KG1 (cell line): ENCODE measurements around the gene TTC27.

ENCODE experiments used
- DNase-seq: peaks from one replicate; lab custom pipeline; 2025; lab: John Stamatoyannopoulos, UW

TTC27 gene

DNA sequence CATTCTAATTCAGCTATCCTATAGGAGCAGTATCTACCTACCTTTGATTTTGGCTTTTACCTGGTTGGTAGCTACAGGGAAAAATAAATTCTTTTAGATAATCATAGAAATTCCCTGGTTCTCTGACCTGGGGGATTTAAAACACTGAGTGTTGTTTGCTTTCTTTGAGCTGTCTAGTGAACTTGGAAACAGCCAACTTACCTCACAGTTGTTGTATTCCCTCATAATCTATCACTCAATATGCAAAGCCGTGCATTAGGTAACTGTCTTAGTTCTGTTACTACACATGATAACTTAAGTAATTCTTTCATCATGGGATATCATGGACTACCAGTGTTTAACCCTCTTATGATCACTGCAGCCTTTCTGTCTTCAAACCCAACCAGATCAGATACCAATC lies 127.8 kb downstream of the TTC27 start:
- DNase-seq, result no peak

DNA sequence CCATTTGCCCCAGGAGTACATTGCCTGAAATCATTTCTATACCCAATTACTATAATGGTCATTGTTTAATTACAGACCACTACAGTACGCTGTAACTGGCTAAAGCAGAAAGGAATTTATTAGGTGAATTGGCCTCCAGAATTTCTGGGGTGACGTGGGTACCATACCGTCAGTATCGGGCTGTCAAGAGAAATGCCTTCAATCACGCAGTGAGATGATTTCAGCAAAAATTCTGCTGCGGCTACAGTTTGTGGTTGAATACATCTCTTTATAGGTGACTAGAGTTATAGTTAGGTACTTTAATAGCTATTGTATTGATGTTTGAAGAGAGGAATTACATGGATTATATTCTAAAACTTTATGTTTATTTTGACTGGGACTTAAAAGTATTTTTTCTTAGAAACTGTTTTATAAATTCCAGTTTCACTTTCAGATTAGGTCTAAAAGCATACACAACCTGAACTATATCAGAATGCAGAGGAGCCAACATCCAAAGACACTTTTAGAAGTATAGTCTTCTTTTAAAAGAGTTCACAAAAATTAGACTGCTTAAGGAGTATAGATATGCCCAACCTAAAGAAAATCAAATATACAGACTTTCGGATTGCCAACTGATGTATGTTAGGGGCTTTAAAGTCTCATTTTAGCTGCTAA lies 128.4 kb downstream of the TTC27 start:
- DNase-seq, result no peak

DNA sequence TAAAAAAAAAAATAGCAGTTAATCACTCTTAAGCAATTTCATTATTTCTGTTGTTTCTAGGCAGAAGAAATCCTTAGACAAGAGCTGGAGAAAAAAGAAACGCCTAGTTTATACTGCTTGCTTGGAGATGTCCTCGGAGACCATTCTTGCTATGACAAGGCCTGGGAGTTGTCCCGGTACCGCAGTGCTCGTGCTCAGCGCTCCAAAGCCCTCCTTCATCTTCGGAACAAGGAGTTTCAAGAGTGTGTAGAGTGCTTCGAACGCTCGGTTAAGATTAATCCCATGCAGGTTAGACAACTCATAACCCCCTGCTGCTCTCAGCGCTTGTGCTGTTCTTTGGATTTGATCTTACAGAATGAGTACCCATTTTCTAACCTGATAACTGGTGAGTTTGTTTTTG lies 130.4 kb downstream of the TTC27 start:
- no peak for DNase-seq

DNA sequence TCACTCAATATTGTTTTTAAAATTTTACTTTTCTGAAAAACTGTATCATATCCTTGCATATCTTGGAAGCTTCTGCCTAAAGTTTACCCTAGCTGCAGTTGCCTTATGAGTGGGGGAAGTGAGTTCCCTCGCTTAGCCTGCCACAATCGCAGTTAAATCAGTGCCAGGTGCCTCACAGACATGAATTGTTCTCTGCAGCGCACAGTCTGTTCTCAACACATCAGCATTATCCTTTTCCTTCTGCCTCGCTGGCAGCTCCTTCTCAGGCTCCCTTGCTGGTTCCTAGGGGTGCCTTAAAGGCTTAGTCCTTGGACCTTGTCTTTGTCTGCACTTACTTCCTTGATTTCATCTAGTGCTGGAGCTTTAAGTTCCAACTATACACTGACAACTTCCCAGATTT lies 132.8 kb downstream of the TTC27 start:
- no peak for DNase-seq

DNA sequence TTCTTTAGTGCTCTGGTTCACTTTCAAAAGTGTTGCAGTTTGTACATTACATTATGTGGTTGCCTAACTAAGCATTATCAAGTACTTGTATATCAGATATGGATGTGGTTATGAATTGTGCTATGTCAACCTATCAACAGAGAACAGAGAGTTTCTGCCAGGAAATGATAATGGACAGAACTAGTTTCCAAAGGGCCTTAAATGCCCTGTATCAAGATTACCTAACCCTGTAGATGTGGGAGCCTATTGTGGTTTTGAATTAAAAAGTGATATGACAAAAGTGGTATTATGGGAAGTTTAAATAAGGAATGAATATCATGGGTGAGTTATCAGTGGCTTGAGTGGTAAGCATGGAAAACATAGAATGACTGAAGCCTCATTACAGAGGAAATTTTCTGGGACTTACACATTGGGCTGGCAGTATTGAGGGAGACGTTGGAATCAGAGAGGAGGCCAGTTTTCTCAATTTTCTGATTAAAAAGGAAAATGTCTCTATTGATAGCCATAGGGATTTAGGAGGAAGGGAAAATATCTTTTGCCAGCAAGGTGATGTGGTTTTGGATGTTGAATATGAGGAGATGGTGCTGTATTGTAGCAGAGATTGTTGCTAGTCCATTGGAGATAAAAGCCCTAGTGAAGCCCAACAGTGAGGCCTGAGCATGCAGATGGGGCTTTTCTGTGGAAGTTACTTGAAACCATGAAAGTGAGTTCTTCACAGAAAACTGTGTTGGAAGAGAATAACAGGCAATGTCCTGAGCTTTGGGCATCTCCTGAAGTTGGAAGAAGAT lies 140.7 kb downstream of the TTC27 start:
- DNase-seq, result no peak

DNA sequence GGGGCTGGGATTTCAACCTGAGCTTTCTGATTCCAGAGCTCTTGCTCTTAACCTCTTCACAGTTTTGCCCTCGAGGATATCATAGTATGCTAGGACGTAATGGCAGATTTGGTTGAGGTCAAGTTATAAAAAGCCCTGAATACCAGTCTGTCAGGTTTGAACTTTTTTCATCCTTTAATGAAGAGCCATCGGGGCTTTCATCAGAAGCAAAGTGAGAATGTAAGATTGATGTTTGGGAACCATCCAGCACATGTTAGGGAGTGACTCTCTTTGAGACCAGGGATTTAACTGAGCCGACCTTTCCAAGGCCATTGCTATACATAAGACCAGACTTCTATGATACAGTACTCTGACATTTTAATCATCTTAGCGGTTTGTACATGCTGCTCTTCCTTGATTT lies 142.5 kb downstream of the TTC27 start:
- DNase-seq, result no peak

DNA sequence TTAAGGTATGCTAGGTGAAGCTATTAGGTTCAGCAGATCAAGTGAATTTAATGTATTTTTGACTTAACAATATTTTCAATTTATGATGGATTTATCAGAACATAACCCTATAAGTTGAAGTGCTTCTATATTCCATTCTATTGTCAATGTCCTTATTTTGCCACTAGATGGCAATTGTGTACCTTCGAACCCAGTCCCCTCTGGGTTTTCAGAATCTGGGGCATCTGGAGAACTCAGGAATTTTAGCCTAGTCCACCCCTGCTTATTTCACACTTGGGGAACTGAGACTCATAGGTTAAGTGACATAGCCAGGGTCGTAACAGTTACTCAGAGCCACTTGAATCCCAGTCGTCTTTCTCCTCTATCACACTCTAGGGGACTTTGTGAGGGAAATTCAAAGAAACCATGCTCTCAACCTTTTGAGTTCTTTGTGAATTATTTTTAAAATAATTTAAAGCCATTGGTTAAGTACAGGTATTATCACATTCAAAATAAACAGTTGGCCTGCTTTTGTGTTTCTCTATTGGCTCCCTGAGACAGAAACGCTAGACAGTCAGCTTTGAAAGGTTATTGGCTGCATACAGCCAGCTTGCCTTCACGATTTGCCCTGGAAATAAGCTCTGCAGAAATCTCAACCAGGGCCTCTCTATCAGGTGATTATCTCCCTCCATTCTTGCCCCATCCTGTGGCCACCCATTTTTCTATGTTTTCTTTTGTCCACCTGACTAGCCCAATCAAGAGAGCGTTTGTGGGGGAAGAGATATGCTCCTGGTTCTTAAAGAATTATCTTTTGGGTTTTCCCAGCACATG lies 145.0 kb downstream of the TTC27 start:
- no peak for DNase-seq

DNA sequence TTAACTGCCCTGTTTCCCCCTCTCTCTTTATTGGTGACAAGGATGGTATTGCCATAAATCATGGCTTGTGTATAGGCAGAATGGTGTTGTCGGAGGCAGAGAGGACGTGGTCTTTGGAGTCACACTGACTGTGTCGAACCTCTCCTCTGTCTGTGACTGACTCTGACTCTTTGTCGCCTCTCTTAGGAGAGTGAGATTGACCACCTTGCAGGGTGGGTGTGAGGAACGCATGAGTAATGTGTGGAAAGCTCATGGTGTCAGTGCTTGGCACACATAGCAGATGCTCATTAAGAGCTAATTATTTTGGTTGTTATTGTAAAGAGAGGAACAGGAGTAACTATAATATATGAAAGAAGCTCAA lies 145.6 kb downstream of the TTC27 start:
- DNase-seq, result no peak

DNA sequence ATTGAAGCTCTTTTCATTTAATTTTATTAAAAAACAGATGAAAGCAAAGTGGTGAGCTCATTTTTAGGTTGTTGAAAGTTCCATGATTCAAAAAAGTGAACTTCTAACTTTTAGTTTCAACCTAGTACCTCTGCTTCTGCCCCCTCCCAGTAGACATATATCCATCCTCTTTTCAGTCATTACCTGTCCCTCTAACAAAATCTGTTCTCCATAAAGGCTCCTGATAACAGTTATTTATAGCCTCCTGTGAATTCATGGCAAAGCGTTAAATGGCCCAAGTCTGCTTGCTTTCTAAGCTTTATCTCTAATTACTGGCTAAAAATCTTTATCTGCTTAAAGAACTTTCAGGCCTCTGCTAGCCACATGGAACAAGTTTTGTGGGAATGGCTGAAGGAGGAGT lies 148.1 kb downstream of the TTC27 start:
- no peak for DNase-seq

DNA sequence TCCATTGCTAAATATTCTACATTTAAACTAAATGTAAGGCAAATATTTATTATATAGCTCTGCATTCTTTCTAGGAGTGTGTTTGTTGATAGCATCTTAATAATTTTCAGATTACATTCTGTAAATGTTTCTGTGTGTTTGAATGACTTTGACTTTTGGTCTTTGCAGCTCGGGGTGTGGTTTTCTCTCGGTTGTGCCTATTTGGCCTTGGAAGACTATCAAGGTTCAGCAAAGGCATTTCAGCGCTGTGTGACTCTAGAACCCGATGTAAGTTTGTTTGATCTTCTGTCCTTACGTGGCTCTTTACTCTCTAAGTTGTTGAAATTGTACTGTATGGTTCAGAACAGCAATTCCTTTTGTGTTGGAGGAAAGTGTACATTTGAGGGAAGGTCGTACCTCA lies 149.9 kb downstream of the TTC27 start:
- no peak for DNase-seq

DNA sequence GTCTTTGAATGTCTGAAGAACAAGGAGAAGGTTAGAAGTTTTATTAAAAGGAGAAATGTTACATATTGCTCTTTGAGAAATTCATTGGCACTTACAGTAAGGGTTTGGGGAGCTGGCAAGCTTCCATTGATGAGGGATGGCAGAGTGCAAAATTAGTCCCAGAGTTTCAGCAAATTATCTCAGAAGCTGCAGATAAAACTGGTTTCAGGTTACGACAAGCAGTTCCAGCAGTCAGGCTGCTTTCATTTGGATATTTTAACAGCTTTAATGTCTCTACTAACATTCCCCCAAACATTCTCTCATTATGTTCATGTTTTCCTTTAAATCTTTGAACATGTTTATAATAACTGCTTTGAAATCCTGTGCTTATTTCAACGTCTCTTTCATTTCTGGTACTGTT lies 153.1 kb downstream of the TTC27 start:
- DNase-seq, result no peak

DNA sequence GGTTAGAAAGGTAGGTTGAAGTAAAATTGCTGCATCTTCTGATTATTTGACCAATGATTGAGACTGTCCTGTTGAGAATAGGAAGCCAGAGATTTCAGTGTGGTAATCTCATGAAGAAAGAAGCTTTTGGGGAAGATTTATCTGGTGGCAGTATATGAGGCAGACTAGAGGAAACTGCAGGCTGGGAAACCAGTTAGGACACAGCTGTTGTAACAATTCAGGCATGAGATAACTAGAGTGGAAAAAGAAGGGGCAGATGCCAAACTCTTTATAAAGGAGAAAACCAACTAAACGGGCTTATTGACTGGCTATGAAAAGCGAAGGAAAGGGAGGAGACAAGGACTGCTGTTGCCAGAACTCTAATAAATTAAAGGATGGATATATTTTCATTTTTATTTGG lies 155.6 kb downstream of the TTC27 start:
- no peak for DNase-seq

DNA sequence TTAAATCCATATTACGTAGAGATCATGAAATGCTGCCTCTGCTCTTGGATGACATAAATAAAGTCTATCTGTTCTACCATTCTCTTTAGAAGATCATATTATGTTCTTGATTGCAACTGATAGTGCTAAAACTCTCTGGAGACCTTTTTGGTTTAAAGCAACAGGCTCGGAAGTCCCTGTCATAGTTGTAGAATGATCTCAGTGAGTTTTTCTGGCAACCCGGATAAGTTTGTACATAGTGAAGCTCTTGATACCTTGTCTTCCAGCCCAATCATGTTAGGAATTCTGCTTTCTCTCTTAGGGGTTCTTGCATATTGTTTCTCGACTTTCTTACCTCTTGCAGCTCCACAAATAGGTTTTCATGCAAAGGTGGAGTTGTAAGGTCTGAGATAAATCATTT lies 156.1 kb downstream of the TTC27 start:
- no peak for DNase-seq

DNA sequence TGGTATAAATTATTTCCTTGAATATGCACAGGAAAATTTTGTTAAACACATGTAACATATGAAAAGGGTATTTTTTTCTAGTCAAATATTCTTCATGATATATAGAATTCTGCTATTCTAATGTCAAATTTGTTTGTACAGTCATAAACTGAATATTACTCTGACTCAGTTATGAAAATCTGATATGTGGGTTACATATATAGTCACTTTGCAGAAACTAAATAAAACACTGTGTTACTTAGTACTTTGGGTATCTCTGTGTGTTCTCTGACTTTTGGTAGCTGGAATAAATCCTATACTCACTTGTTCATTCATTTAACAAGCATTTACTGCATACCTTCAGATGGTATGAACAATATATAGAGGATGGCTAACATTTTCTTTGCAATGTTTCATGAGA lies 159.4 kb downstream of the TTC27 start:
- DNase-seq, result no peak

DNA sequence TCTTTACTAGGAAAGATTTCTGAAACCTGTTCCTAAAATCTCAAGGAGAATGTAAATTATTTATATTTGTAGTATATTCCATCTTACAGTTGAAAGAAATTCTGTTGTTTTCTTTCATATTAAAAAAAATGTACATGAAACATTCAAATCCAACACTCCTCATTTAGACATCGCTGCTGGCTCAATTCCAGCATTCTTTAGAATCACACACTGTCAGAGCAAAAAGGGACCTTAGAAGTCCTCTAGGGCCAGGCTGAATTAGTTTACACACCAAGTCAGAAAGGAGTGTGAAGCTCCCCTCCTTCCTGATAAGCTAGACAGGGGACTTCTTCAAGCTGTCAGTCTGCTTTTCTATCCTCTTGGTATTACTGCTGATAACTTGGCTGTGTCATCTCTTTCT lies 160.3 kb downstream of the TTC27 start:
- DNase-seq, result no peak

DNA sequence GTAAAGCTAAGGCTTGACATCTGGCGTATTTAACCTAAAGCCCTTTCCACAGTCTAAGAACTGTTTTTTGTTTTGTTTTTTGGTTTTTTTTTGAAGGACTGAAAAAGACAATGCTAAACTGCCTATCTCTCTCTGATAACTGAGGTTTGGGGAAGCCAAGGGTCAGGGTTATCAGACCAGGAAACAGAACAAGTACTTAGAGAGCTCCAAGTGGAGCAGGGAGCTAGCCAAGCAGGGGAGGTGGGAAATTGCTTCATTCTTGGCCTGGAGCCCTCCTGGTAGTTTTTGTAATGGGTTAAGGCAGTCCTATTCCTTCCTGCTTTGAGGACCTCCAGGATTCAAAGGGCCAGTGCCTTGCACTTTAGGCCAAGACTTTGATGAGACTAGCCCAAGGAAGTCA lies 164.6 kb downstream of the TTC27 start:
- no peak for DNase-seq

DNA sequence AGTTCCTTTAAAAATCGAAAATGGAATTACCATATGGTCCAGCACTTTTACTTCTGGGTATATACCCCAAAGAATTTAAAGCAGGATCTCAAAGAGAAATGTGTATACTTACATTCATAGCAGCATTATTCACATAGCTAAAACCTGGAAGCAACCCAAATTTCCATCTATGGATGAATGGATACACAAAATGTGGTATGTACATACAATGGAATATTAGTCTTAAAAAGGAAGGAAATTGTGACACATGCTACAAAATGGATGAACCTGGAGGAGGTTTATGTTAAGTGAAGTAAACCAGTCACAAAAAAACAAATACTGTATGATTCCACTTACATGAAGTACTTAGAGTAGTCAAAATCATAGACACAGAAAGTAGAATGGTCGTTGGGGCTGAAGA lies 171.0 kb downstream of the TTC27 start:
- no peak for DNase-seq

DNA sequence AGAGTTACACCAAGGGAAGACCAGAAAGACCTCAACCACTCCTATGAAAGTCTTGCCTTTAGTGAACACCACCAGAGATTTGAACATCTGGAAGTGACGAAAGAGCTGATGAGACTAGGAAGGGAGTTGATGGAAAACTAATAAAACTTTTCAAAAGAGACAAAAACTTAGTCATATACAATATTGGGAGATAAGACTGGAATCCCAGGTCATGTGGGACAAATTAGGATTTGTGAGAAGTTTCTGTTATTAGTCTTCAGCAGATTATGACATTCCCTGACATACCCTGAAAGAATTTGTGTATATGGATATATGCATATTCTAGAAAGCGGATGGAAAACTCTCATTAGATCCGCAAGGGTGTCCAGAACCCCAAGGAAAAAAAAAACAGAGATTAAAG lies 173.9 kb downstream of the TTC27 start:
- DNase-seq, result no peak

DNA sequence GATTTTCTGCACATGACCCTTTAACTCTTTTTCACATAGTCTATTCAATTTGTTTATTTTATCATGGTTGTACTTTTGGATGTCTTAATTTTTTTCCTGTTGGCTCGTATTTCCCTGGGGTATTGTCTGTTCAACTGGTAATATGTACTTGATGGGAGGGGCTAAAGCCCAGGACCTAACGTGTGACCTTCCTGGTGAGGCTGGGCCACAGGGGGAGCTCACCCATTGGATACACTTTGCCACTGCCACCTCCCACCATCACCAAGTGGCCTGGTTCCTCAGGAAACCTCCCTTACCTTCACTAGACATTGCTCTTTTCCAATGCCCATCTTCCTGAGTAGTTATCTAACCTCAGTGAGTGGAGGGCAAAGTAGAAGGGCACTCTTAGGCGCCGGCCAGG lies 175.0 kb downstream of the TTC27 start:
- DNase-seq, result no peak

DNA sequence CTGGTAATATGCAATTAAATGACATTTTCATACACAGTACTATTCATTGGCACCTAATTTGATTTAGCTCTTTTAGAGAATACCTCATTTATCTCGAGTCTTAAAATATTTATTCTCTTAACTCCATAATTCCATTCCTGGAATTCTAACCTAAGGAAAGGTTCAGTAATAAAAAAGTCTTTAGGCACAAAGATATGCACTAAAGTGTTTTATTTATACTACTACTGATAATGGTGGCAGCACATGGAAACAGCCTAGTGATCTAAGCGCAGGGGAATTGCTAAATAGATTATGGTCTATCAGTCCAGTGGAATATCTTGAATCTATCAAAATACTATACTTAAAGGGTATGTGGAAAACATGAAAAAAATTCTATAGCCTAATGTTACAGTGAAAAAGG lies 176.4 kb downstream of the TTC27 start:
- no peak for DNase-seq

DNA sequence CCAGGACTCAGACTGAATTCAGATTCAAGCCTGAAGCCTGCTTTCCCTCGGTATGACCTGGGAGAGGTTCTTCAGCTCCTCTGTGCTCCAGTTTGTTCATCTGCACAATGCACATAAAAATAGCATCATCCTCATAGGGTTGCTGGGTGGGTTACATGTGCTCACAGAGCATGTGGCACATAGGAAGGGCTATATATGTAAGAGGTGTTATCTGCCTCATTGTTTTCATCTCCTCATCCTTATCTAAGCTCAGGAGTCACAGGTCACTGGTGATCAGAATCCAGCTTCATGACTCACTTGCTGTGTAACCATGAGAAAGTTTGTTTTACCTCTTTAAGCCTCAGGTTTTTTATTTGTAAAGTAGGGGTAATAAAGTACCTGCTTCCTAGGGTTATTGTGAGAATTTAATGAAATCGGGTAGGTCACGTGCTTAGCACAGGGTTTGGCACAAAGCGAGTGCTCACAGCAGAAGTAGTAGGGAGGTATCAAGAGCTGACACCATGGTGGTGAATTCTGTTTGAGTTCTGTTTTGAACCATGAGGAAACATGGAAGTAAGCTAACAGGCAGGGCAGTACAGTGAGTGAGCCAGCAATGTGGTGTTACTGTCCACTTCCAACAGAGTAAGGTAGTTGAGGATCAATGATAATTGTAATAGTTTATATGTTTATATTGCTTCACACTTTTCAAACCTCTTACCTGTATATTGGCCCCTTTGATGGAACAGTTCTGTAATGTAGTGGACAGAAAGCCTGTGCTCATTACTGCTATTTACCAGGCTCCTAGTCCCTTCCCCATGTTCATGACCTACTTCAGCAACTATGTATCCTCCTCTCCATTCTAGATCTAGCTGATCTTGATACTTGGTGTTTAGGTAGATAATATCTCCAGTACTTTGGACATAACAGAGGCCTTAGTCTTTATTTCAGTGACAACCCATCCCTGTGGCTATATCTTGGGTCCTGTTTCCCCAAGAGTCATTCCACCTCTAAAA lies 177.6 kb downstream of the TTC27 start:
- no peak for DNase-seq

DNA sequence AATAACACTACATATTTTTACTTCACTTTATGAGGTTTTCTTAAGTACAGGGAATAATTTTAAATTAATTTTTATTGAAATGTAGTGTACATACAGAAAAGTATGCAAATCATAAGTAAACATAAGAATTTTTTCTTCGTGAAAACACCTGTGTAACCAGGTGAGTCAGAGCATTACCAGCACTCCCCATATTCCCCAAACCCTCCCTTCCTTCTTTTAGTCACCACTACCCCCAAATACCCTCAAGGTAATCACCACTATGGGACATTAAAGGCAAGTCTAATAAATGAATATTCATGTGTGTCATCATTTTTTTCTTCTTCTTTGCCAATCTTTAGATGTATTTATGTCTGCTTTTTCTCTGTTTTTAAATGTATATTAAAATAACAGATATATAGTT lies 179.0 kb downstream of the TTC27 start:
- DNase-seq, result no peak
